Aorta (tissue), 5 donors: Measurements from ENCODE around the gene CCNI2. TPM values are rescaled to one million over a fixed set of nuclear protein-coding genes. Genes with fewer than 3 reads are reported as not detected.

Source experiments
- ATAC-seq: fragments of 200-7000 bp; cut with Tn5 transposase; one replicate; pipeline ENCODE4 v1.9.1; 2022; ENCODE audit warnings: moderate library complexity; ENCODE audit not compliant: low FRiP score
- DNase-seq, 2 donors: peaks; one replicate each; pipeline ENCODE4 v3.0.0-alpha.2; 2020
- H3K27ac ChIP-seq, 2 donors: one replicate each; pipeline ENCODE4 v1.5.1; 2013; ENCODE audit warnings: low read length in 2 of 2, mild to moderate bottlenecking in 2 of 2, moderate library complexity in 2 of 2, control low read depth in 1 of 2, inconsistent platforms in 1 of 2, low read depth in 1 of 2
- H3K27me3 ChIP-seq, 2 donors: one replicate each; pipeline ENCODE4 v1.6.1; 2013; ENCODE audit warnings: control low read depth in 1 of 2, low read length in 1 of 2, mild to moderate bottlenecking in 1 of 2, moderate library complexity in 1 of 2; ENCODE audit not compliant: insufficient read depth in 2 of 2, control insufficient read depth in 1 of 2
- H3K36me3 ChIP-seq, 2 donors: one replicate each; pipeline ENCODE4 v1.6.1; 2013; ENCODE audit warnings: control low read depth in 1 of 2, low read length in 1 of 2, mild to moderate bottlenecking in 1 of 2; ENCODE audit not compliant: insufficient read depth in 2 of 2, control insufficient read depth in 1 of 2
- H3K4me1 ChIP-seq, 2 donors: one replicate each; pipeline ENCODE4 v1.6.1; 2013; ENCODE audit warnings: low read length in 2 of 2, control low read depth in 1 of 2, mild to moderate bottlenecking in 1 of 2, moderate library complexity in 1 of 2; ENCODE audit not compliant: insufficient read depth in 2 of 2, control insufficient read depth in 1 of 2
- H3K4me3 ChIP-seq, 2 donors: one replicate each; pipeline ENCODE4 v1.5.1; 2013; ENCODE audit warnings: low read length in 2 of 2, control low read depth in 1 of 2, mild to moderate bottlenecking in 1 of 2
- H3K9me3 ChIP-seq: one replicate; pipeline ENCODE4 v1.6.1; 2013; ENCODE audit warnings: mild to moderate bottlenecking, low read length; ENCODE audit not compliant: control insufficient read depth
- WGBS, 2 donors: extraction: QIAGEN DNeasy Blood & Tissue Kit; methylation state at CpG; one replicate each; pipeline ENCODE4 v1.1.7; 2013; 5-methylcytosine and 5-hydroxymethylcytosine counted together
- intact Hi-C, 2 donors: fragments of 100-400 bp; cut with DNase I; formaldehyde crosslinking; loops; one replicate each; pipeline versions ENCODE4 v1.14.2 to v1.15.0; 2022
- polyA plus RNA-seq, 2 donors: library from polyadenylated mRNA; stranded (reverse); fragments of 200-250 nt; gene quantifications; one replicate each; pipeline ENCODE4 v1.2.3, GENCODE V29; 2013
- total RNA-seq, 2 donors: library from RNA; stranded (reverse); fragmentation: NEBNext Ultra II Directional; extraction: Animal tissue kit (Norgen Biotek cat#: 25700); gene quantifications; one replicate each; pipeline ENCODE4 v1.2.1, GENCODE V29; 2021
- donor health status: healthy with polysubstance abuse.
- donor health status: Bipolar disorder and iron deficiency.
- donor health status: DM: no; HTN: no; CAD: no.
- donor health status: DM: no; HTN: no; CAD: no.
- donor health status: DM: yes; HTN: yes; CAD: no.

Gene CCNI2
- total and polyA plus RNA-seq, 4 donors, result 0.38 TPM; not detected in 3

DNA sequence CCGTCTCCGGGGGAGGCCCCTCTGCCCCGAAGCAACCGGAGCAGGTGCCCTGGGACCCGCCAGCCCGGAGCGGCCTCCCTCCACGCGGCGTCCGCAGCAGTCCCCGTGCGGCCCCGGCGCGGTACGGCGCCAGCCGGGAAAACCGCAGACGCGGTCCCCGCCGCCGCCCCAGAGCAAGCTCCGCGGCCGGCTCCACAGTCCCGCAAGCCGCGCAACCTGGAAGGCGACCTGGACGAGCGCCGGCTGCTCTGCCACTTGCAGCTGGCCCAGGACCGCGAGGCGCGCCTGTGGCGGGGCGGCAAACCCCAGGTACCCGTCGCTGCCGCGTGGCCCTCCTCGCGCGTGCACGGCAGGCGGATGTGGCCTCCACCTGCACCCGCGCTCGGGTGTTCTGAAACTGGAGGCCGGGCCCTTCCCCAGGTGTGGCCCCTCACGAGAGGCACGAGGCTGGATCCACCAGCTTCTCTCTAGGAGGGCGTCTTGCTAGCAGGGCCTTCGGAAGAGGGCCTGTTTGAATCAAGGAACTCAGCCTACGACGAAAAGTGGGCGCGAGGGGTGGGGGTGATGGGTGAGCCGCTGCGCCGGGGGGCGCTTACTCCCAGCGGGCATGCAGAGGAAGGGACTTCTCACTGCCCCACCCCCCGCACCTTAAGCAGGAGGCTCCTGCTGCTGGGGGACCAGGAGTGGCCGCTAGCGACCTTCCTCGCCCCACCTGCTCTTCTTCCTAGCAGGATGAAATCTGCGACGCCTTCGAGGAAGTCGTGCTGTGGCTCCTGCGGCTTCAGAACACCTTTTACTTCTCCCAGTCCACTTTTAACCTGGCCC lies 602 bp downstream of the CCNI2 start:
- no peaks in the 10 kb centered on the region for H3K4me1 ChIP-seq
- H3K4me3 ChIP-seq, result no peak overlapping the region
- intact Hi-C loops, result no loop called here
- WGBS, 2 donors, result 43 to 47% methylated on average over 45 to 76 of the region's 76 CpGs
- no peaks in the 10 kb centered on the region for H3K27me3 ChIP-seq
- H3K36me3 ChIP-seq, result no peaks in the 10 kb centered on the region
- no peaks in the 10 kb centered on the region for H3K9me3 ChIP-seq
- no peak for ATAC-seq
- DNase-seq, result no peak
- H3K27ac ChIP-seq, result no peak overlapping the region

DNA sequence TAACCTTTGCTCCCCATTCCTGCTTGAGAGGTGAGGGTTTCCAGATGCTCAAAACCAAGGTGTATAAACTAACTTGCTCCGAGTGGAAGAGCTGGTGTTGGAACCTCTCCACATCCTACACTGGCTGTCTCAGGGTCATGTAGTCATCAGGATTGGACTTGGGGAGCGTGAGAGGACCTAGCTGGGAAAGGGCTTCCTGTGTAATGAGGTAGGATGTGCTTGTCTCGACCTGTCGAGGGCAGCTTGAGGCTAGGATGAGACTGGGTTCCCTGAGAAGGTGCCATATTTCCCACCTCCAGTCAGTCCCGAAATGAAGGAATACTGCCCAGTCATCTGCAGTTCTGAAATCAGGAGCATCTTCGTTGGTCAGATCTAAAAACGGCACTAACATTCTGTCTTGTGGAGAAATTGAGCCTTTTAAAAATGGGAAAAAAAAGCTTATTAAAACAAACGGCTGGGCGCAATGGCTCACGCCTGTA lies 1.3 kb downstream of the CCNI2 start:
- DNase-seq (no peak), ATAC-seq (no peak)
- H3K27ac ChIP-seq, result no peak overlapping the region
- H3K4me3 ChIP-seq, result no peak overlapping the region
- 91 to 93% methylated on average over 10 of the region's 10 CpGs for WGBS, 2 donors
- H3K27me3 ChIP-seq, result no peaks in the 10 kb centered on the region
- no peaks in the 10 kb centered on the region for H3K4me1 ChIP-seq
- no peaks in the 10 kb centered on the region for H3K9me3 ChIP-seq
- H3K36me3 ChIP-seq, result no peaks in the 10 kb centered on the region
- intact Hi-C loops, result no loop called here

DNA sequence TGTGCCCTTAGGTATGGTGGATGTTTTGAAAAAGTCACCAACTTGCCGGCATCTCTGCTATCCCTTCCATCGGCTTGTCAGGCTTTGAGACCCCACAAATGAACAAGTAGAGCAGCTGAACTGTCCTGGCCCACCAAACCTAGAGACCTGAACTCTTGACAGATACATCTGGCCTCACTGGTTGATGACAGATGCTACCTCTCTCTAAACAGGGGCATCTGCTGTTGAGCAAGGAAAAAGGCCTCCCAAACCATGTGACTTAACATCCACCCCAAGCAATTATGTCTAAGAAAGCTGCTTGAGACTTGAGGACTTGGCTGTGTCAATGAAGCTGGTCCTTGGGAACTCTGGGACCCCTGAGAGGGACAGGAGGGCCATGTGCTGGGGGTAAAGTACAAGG lies 2.3 kb downstream of the CCNI2 start:
- intact Hi-C loops, result no loop called here
- Histone ChIP-seq H3K36me3 (no peaks in the 10 kb centered on the region), H3K27me3 (no peaks in the 10 kb centered on the region), H3K27ac (no peak overlapping the region), H3K9me3 (no peaks in the 10 kb centered on the region), H3K4me1 (no peaks in the 10 kb centered on the region), H3K4me3 (no peak overlapping the region)
- ATAC-seq (no peak), DNase-seq (no peak)
- 92 to 95% methylated on average over 2 of the region's 2 CpGs for WGBS, 2 donors

DNA sequence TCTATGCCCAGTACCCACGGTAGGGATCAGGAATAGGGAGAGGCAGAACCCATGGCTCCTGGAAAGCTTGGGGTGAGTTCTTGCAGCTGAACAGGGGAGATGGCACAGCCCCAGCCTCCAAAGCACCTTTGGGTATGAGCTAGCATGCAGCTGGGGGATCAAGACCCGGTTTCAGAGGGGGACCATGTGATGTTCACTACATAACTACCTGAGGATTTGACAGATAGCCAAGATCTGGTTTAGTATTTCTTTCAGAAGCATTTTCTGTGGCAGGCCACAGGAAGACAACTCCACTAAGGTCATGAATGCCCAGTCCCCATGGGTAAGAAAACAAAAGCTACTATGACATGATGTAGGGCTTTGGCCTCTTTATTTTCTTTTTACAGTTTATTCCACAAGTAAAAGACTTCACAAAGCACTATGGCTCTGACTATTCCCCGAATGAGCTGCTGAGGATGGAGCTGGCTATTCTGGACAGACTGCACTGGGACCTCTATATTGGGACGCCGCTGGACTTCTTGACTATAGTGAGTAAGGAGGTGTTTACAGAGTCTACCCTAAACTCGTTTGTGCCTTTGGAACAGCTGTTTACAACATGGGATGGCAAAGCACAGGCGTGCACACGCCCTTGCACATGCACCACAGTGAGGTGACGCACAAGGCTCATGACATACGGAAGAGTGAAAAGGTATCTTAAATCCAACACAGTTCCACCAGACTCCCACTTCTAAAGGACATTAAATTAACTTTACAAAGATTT lies 3.4 kb downstream of the CCNI2 start:
- intact Hi-C loops, result loop anchor here in 1 of 2 donors (5.0 kb wide), 1 partner anchor 72 kb away; no protein-coding TSS in a partner anchor
- H3K4me1 ChIP-seq, result no peaks in the 10 kb centered on the region
- no peak for DNase-seq
- no peak overlapping the region for H3K27ac ChIP-seq
- no peak for ATAC-seq
- no peaks in the 10 kb centered on the region for H3K36me3 ChIP-seq
- WGBS, 2 donors, result 82 to 83% methylated on average over 10 of the region's 10 CpGs
- no peak overlapping the region for H3K4me3 ChIP-seq
- H3K27me3 ChIP-seq, result no peaks in the 10 kb centered on the region
- no peaks in the 10 kb centered on the region for H3K9me3 ChIP-seq

DNA sequence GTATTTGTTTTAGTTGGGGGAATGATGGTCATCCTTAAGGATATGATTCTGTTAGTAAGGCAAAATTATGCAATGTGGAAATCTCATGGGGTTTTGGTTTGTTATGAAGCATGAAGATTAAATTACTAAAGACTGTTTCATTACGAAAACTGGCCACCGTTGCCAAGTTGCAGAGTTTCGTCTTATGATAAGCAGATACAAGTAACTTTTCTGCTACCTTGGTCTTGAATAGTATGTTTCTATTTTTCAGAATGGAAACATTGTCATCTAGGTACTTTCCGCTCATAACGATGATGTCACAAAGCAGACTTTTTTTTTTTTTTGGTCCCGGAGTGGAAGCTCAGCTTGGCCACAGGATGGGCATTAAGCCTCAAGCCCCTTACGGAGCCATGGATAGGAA lies 4.2 kb downstream of the CCNI2 start:
- intact Hi-C loops, result loop anchor here in 1 of 2 donors (5.0 kb wide), 1 partner anchor 71 kb away; no protein-coding TSS in a partner anchor
- Histone ChIP-seq H3K27me3 (no peaks in the 10 kb centered on the region), H3K27ac (no peak overlapping the region), H3K4me3 (no peak overlapping the region), H3K9me3 (no peaks in the 10 kb centered on the region), H3K4me1 (no peaks in the 10 kb centered on the region), H3K36me3 (no peaks in the 10 kb centered on the region)
- 73 to 77% methylated on average over 7 of the region's 7 CpGs for WGBS, 2 donors
- peak in 1 of 2 donors; percentile 76 for DNase-seq
- ATAC-seq, result peak; percentile 42

- no peak overlapping the region for H3K4me3 ChIP-seq
- no peak overlapping the region for H3K27ac ChIP-seq
- H3K4me1 ChIP-seq, result no peaks in the 10 kb centered on the region
- H3K9me3 ChIP-seq, result no peaks in the 10 kb centered on the region
- H3K27me3 ChIP-seq, result no peaks in the 10 kb centered on the region
- DNase-seq, result no peak
- ATAC-seq, result no peak
- WGBS, 2 donors, result 93 to 96% methylated on average over 5 of the region's 5 CpGs
- no peaks in the 10 kb centered on the region for H3K36me3 ChIP-seq
- intact Hi-C loops, result loop anchor here in 1 of 2 donors (5.0 kb wide), 1 partner anchor 70 kb away; no protein-coding TSS in a partner anchor
Observed at GRCh38 chr5:132751971-132752580, 4.8 kb downstream of the CCNI2 start.

DNA sequence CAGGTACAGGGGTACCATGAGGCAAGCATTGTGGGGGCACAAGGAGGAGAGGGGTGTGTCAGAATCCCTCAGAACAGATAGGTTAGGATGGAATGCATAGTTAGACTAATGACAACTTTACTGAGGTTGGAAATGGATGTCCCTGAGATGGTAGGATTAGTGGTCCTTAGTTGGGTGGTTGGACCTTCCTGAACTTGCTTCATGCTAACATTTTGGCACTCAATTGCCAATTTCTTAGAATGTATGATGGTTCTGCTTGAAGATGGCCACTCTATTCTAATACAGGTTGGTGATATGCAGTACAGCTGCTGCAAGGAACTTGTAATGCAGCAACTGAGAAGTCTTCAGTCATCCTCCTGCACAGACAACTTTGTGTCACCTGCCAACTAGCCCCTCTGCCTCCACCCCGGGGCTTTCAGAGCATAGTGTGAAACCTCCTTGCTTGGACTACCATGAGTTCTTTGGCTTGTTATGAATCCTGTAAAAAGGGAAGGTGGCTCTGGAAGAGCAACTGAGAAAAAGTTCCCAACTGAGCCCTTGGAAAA lies 5.4 kb downstream of the CCNI2 start:
- intact Hi-C loops, result loop anchor here in 1 of 2 donors (5.0 kb wide), 1 partner anchor 70 kb away; no protein-coding TSS in a partner anchor
- ATAC-seq (no peak), DNase-seq (no peak)
- H3K4me1 ChIP-seq, result no peaks in the 10 kb centered on the region
- H3K27ac ChIP-seq, result no peak overlapping the region
- WGBS, 2 donors, result 88 to 94% methylated on average over 1 of the region's 1 CpG
- no peak overlapping the region for H3K4me3 ChIP-seq
- no peaks in the 10 kb centered on the region for H3K9me3 ChIP-seq
- H3K27me3 ChIP-seq, result no peaks in the 10 kb centered on the region
- H3K36me3 ChIP-seq, result no peaks in the 10 kb centered on the region
